Neural cell (in vitro differentiated cells): ENCODE measurements around the gene CCDC127. TPM values are rescaled to one million over a fixed set of nuclear protein-coding genes. Genes with fewer than 3 reads are reported as not detected.

ENCODE experiments used
- H2AFZ ChIP-seq: fragments of 200-600, 300-800 bp; sonication (generic), shearing (Covaris generic); 2 replicates; pipeline ENCODE4 v1.6.0; 2014; ENCODE audit warnings: low read depth, mild to moderate bottlenecking, antibody characterized with exemption, low read length, moderate library complexity
- H3F3A ChIP-seq: fragments of 200-600 bp; shearing (Covaris generic); 2 replicates; pipeline ENCODE4 v1.6.1; 2016; ENCODE audit warnings: mild to moderate bottlenecking, moderate library complexity, mixed read lengths, antibody characterized with exemption, low read length; ENCODE audit not compliant: insufficient read depth, poor library complexity, severe bottlenecking
- H3K27ac ChIP-seq: fragments of 200-600, 300-800 bp; sonication (generic), shearing (Covaris generic); 2 replicates; pipeline ENCODE4 v1.5.1; 2014; ENCODE audit warnings: mild to moderate bottlenecking, low read length, moderate library complexity
- H3K27me3 ChIP-seq: fragments of 300-800, 200-600 bp; sonication (generic), shearing (Covaris generic); 2 replicates; pipeline ENCODE4 v1.6.0; 2014; ENCODE audit warnings: mild to moderate bottlenecking, low read depth, low read length, moderate library complexity; ENCODE audit not compliant: insufficient read depth
- H3K36me3 ChIP-seq: fragments of 300-800, 200-600 bp; sonication (generic), shearing (Covaris generic); 2 replicates; pipeline ENCODE4 v1.5.1; 2014; ENCODE audit warnings: mild to moderate bottlenecking, antibody characterized with exemption, low read length, moderate library complexity; ENCODE audit not compliant: insufficient read depth
- H3K4me2 ChIP-seq: fragments of 300-800, 200-600 bp; sonication (generic), shearing (Covaris generic); 2 replicates; pipeline ENCODE4 v1.6.0; 2014; ENCODE audit warnings: mild to moderate bottlenecking, low read length
- H3K4me3 ChIP-seq: fragments of 300-800, 200-600 bp; sonication (generic), shearing (Covaris generic); 2 replicates; pipeline ENCODE4 v1.5.1; 2014; ENCODE audit warnings: mild to moderate bottlenecking, low read length, moderate library complexity
- H3K79me2 ChIP-seq: fragments of 200-600 bp; shearing (Covaris generic); replicated peaks from 2 replicates; pipeline ENCODE4 v1.6.0; 2014; ENCODE audit warnings: mild to moderate bottlenecking, low read length, moderate library complexity; ENCODE audit not compliant: insufficient read depth
- H3K9ac ChIP-seq: fragments of 300-800, 200-600 bp; sonication (generic), shearing (Covaris generic); 2 replicates; pipeline ENCODE4 v1.6.1; 2016; ENCODE audit warnings: mild to moderate bottlenecking, low read length, mixed read lengths
- H3K9me2 ChIP-seq: fragments of 200-600 bp; shearing (Covaris generic); 2 replicates; pipeline ENCODE4 v1.6.1; 2016; ENCODE audit warnings: mild to moderate bottlenecking, low read length, mixed read lengths; ENCODE audit not compliant: insufficient read depth
- H3K9me3 ChIP-seq: fragments of 200-600, 300-800 bp; sonication (generic), shearing (Covaris generic); 2 replicates; pipeline ENCODE4 v1.6.1; 2016; ENCODE audit warnings: mild to moderate bottlenecking, mixed run types, low read length, moderate library complexity, mixed read lengths
- H4K20me1 ChIP-seq: fragments of 200-600 bp; shearing (Covaris generic); 2 replicates; pipeline ENCODE4 v1.6.1; 2016; ENCODE audit warnings: mild to moderate bottlenecking, mixed run types; ENCODE audit not compliant: insufficient read depth
- EP300 ChIP-seq: fragments of 450-650 bp; conservative IDR thresholded peaks from 2 replicates; pipeline ENCODE4 v1.6.1; 2014; ENCODE audit warnings: antibody characterized with exemption, mild to moderate bottlenecking, moderate library complexity; ENCODE audit not compliant: poor library complexity, severe bottlenecking
- EZH2 ChIP-seq: fragments of 200-600, 300-800 bp; shearing (Covaris generic), sonication (generic); IDR thresholded peaks from 2 replicates; pipeline ENCODE4 v1.6.1; 2014; ENCODE audit warnings: antibody characterized with exemption, low read length, borderline replicate concordance, mild to moderate bottlenecking; ENCODE audit not compliant: insufficient read depth, poor library complexity, severe bottlenecking
- MXI1 ChIP-seq: fragments of 450-650 bp; conservative IDR thresholded peaks from 2 replicates; pipeline ENCODE4 v1.6.1; 2014; ENCODE audit warnings: antibody characterized with exemption, mild to moderate bottlenecking; ENCODE audit not compliant: poor library complexity, severe bottlenecking
- POLR2AphosphoS5 ChIP-seq: IDR thresholded peaks from 2 replicates; pipeline ENCODE4 v1.6.1; 2012
- RAD21 ChIP-seq: fragments of 450-650 bp; conservative IDR thresholded peaks from 2 replicates; pipeline ENCODE4 v1.6.1; 2014; ENCODE audit warnings: antibody characterized with exemption, mild to moderate bottlenecking, moderate library complexity
- SMC3 ChIP-seq: fragments of 450-650 bp; conservative IDR thresholded peaks from 2 replicates; pipeline ENCODE4 v1.6.1; 2014; ENCODE audit warnings: antibody characterized with exemption, mild to moderate bottlenecking, moderate library complexity; ENCODE audit not compliant: poor library complexity
- TAF1 ChIP-seq: IDR thresholded peaks from 2 replicates; pipeline ENCODE4 v1.6.1; 2012; ENCODE audit warnings: low read depth
- polyA plus RNA-seq: library from polyadenylated mRNA; depleted of rRNA; stranded (reverse); fragments of >200 nt; gene quantifications from 2 replicates; pipeline ENCODE4 v1.2.3, GENCODE V29; 2014
- TF ChIP-seq, protein P1 (sequence below): IDR thresholded peaks from 2 replicates; pipeline ENCODE4 v1.6.1; 2012; ENCODE audit warnings: borderline replicate concordance
- TF ChIP-seq, protein P2 (sequence below): fragments of 450-650 bp; IDR thresholded peaks from 2 replicates; pipeline ENCODE4 v1.5.1; 2014; ENCODE audit warnings: antibody characterized with exemption, mild to moderate bottlenecking, moderate library complexity; ENCODE audit not compliant: poor library complexity, severe bottlenecking

The CCDC127 gene
- polyA plus RNA-seq, 1 donor from 2014 or later = 5.4 TPM

GRCh38 chr5:163338-163620 is 54.7 kb downstream of the CCDC127 start:
- no peaks in the 10 kb centered on the region for H3K9me2 ChIP-seq
- TF ChIP-seq, protein P1, sequence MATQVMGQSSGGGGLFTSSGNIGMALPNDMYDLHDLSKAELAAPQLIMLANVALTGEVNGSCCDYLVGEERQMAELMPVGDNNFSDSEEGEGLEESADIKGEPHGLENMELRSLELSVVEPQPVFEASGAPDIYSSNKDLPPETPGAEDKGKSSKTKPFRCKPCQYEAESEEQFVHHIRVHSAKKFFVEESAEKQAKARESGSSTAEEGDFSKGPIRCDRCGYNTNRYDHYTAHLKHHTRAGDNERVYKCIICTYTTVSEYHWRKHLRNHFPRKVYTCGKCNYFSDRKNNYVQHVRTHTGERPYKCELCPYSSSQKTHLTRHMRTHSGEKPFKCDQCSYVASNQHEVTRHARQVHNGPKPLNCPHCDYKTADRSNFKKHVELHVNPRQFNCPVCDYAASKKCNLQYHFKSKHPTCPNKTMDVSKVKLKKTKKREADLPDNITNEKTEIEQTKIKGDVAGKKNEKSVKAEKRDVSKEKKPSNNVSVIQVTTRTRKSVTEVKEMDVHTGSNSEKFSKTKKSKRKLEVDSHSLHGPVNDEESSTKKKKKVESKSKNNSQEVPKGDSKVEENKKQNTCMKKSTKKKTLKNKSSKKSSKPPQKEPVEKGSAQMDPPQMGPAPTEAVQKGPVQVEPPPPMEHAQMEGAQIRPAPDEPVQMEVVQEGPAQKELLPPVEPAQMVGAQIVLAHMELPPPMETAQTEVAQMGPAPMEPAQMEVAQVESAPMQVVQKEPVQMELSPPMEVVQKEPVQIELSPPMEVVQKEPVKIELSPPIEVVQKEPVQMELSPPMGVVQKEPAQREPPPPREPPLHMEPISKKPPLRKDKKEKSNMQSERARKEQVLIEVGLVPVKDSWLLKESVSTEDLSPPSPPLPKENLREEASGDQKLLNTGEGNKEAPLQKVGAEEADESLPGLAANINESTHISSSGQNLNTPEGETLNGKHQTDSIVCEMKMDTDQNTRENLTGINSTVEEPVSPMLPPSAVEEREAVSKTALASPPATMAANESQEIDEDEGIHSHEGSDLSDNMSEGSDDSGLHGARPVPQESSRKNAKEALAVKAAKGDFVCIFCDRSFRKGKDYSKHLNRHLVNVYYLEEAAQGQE = no peak
- TF ChIP-seq TAF1 (no peak), EP300 (no peak), EZH2 (no peak), RAD21 (no peak), POLR2AphosphoS5 (no peak)
- no peak overlapping the region for H2AFZ ChIP-seq
- no peak overlapping the region for H3K9ac ChIP-seq
- no peaks in the 10 kb centered on the region for H3K27me3 ChIP-seq
- no peak overlapping the region for H3K27ac ChIP-seq
- no peaks in the 10 kb centered on the region for H4K20me1 ChIP-seq
- no peaks in the 10 kb centered on the region for H3K36me3 ChIP-seq
- no peak overlapping the region for H3K4me3 ChIP-seq
- H3K4me2 ChIP-seq = no peak overlapping the region
- no peaks in the 10 kb centered on the region for H3F3A ChIP-seq
- no peaks in the 10 kb centered on the region for H3K9me3 ChIP-seq
- H3K79me2 ChIP-seq = no peaks in the 10 kb centered on the region

- no peak overlapping the region for H3K4me2 ChIP-seq
- TF ChIP-seq TAF1 (no peak), RAD21 (no peak), POLR2AphosphoS5 (no peak), MXI1 (no peak), EZH2 (no peak), EP300 (no peak), SMC3 (no peak)
- TF ChIP-seq, protein P1 = no peak
- TF ChIP-seq, protein P2, sequence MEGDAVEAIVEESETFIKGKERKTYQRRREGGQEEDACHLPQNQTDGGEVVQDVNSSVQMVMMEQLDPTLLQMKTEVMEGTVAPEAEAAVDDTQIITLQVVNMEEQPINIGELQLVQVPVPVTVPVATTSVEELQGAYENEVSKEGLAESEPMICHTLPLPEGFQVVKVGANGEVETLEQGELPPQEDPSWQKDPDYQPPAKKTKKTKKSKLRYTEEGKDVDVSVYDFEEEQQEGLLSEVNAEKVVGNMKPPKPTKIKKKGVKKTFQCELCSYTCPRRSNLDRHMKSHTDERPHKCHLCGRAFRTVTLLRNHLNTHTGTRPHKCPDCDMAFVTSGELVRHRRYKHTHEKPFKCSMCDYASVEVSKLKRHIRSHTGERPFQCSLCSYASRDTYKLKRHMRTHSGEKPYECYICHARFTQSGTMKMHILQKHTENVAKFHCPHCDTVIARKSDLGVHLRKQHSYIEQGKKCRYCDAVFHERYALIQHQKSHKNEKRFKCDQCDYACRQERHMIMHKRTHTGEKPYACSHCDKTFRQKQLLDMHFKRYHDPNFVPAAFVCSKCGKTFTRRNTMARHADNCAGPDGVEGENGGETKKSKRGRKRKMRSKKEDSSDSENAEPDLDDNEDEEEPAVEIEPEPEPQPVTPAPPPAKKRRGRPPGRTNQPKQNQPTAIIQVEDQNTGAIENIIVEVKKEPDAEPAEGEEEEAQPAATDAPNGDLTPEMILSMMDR = no peak
Measured at GRCh38 chr5:162565-163337, 55.2 kb downstream of the CCDC127 start.

More at GRCh38 chr5:162565-163337, 55.2 kb downstream of the CCDC127 start:
- no peaks in the 10 kb centered on the region for H3K27me3 ChIP-seq
- H3F3A ChIP-seq = no peaks in the 10 kb centered on the region
- H3K9me3 ChIP-seq = no peaks in the 10 kb centered on the region
- H3K36me3 ChIP-seq = no peaks in the 10 kb centered on the region
- H2AFZ ChIP-seq = no peak overlapping the region
- H3K79me2 ChIP-seq = no peaks in the 10 kb centered on the region
- no peak overlapping the region for H3K4me3 ChIP-seq
- no peaks in the 10 kb centered on the region for H3K9me2 ChIP-seq
- no peaks in the 10 kb centered on the region for H4K20me1 ChIP-seq
- H3K9ac ChIP-seq = no peak overlapping the region
- H3K27ac ChIP-seq = no peak overlapping the region
